A549 (cell line): ENCODE measurements around the gene GLCE. TPM values are rescaled to one million over a fixed set of nuclear protein-coding genes. Genes with fewer than 3 reads are reported as not detected.
"Not testable (repeated sequence)": the region's sequence is repeated elsewhere in the genome, so short reads cannot be mapped to it uniquely, and the experiment has no call there.

Experiments used
- ATAC-seq, 2 experiments: fragments of 200-7000 bp in 1 of 2; fragments of >200 bp in 1 of 2; cut with Nextera tagmentation in 1 of 2; cut with Tn5 transposase in 1 of 2; 3 replicates each; pipeline versions ENCODE4 v1.8.0 to v1.9.1; 2018 to 2020; ENCODE audit warnings: mild to moderate bottlenecking in 1 of 2, moderate library complexity in 1 of 2
- CTCF ChIA-PET: fragments of 300-600 bp; sonication (Branson Sonifier 250); formaldehyde crosslinking; extraction: SDS; loops from one replicate; lab custom pipeline; 2021; ENCODE audit warnings: antibody characterized with exemption, inconsistent platforms; lab: Yijun Ruan, JAX
- POLR2A ChIA-PET: fragments of 350-600 bp; formaldehyde crosslinking; extraction: SDS; loops from one replicate; lab custom pipeline; 2021; ENCODE audit warnings: antibody characterized with exemption, inconsistent platforms; lab: Yijun Ruan, JAX
- DNase-seq, 2 experiments: peaks; one replicate each; pipeline versions ENCODE4 v3.0.0 to v3.0.0-alpha.2; 2011 to 2016; ENCODE audit warnings: low read depth in 1 of 2, low spot score in 1 of 2
- FAIRE-seq: peaks from 2 replicates; lab custom pipeline; 2011; peaks lifted over from hg19 to GRCh38; lab: Jason Lieb, UNC
- H3K27ac ChIP-seq, 2 experiments: fragments of >200 bp; sonication (Bioruptor Twin); formaldehyde crosslinking; 3 replicates each; pipeline ENCODE4 v1.5.1; 2016 to 2017
- H3K4me1 ChIP-seq: fragments of >200 bp; sonication (Bioruptor Twin); formaldehyde crosslinking; 3 replicates; pipeline ENCODE4 v1.6.1; 2016
- H3K4me2 ChIP-seq: fragments of >200 bp; sonication (Bioruptor Twin); formaldehyde crosslinking; 3 replicates; pipeline ENCODE4 v1.6.1; 2016
- H3K4me3 ChIP-seq: fragments of >200 bp; sonication (Bioruptor Twin); formaldehyde crosslinking; 3 replicates; pipeline ENCODE4 v1.5.1; 2016
- H3K9me3 ChIP-seq: fragments of >200 bp; sonication (Bioruptor Twin); formaldehyde crosslinking; 3 replicates; pipeline ENCODE4 v1.6.1; 2016
- BHLHE40 ChIP-seq: IDR thresholded peaks from 2 replicates; pipeline ENCODE4 v1.6.1; 2012; ENCODE audit warnings: low read depth, low read length, inconsistent platforms
- CHD2 ChIP-seq: fragments of 150-350 bp; IDR thresholded peaks from 2 replicates; pipeline ENCODE4 v1.6.1; 2014; ENCODE audit warnings: low read length; ENCODE audit not compliant: partially characterized antibody
- EHMT2 ChIP-seq: fragments of 200-600 bp; sonication (generic); IDR thresholded peaks from 2 replicates; pipeline ENCODE4 v1.6.1; 2016; ENCODE audit warnings: antibody characterized with exemption, low read depth, mild to moderate bottlenecking, moderate library complexity
- FOSL2 ChIP-seq, 2 experiments: fragments of 450-650 bp in 1 of 2; fragments of >200 bp in 1 of 2; sonication (Bioruptor Twin) in 1 of 2; formaldehyde crosslinking; IDR thresholded peaks; 2 replicates each; pipeline versions ENCODE4 v1.5.0 to v1.6.1; 2016 to 2020; ENCODE audit warnings: mild to moderate bottlenecking in 1 of 2, moderate library complexity in 1 of 2
- FOXS1 ChIP-seq: fragments of 250-450 bp; sonication (Bioruptor Pico); IDR thresholded peaks from 2 replicates; pipeline ENCODE4 v1.5.0; 2020; ENCODE audit warnings: mild to moderate bottlenecking, moderate library complexity
- HDAC2 ChIP-seq: fragments of 200-600 bp; sonication (generic); IDR thresholded peaks from 2 replicates; pipeline ENCODE4 v1.6.1; 2016
- HMGXB4 ChIP-seq: fragments of 250-450 bp; sonication (Bioruptor Pico); IDR thresholded peaks from 2 replicates; pipeline ENCODE4 v1.5.0; 2021; ENCODE audit warnings: mild to moderate bottlenecking, moderate library complexity, borderline replicate concordance
- HOXA7 ChIP-seq: fragments of 250-450 bp; sonication (Bioruptor Pico); IDR thresholded peaks from 2 replicates; pipeline ENCODE4 v1.5.0; 2020; ENCODE audit warnings: mild to moderate bottlenecking, moderate library complexity
- HOXB13 ChIP-seq: fragments of 250-450 bp; sonication (Bioruptor Pico); IDR thresholded peaks from 2 replicates; pipeline ENCODE4 v1.5.0; 2020; ENCODE audit warnings: low read depth, mild to moderate bottlenecking, moderate library complexity
- JUN ChIP-seq, 2 experiments: fragments of >200 bp; sonication (Bioruptor Twin); formaldehyde crosslinking; IDR thresholded peaks; 2 replicates in 1 of 2; 3 replicates in 1 of 2; pipeline ENCODE4 v1.6.1; 2016 to 2017
- KDM5A ChIP-seq: fragments of 200-600 bp; sonication (generic); IDR thresholded peaks from 2 replicates; pipeline ENCODE4 v1.6.1; 2016; ENCODE audit warnings: antibody characterized with exemption, mild to moderate bottlenecking
- NPAS2 ChIP-seq: fragments of 250-450 bp; sonication (Bioruptor Pico); IDR thresholded peaks from 2 replicates; pipeline ENCODE4 v1.8.0; 2022; ENCODE audit warnings: mild to moderate bottlenecking, moderate library complexity, borderline replicate concordance
- NR3C1 ChIP-seq: fragments of >200 bp; sonication (Bioruptor Twin); formaldehyde crosslinking; IDR thresholded peaks from 3 replicates; pipeline ENCODE4 v1.6.1; 2017
- POLR2A ChIP-seq: IDR thresholded peaks from 2 replicates; pipeline ENCODE4 v1.6.1; 2012; ENCODE audit warnings: mild to moderate bottlenecking, low read length
- POLR2AphosphoS2 ChIP-seq: conservative IDR thresholded peaks from 2 replicates; pipeline ENCODE4 v1.6.1; 2012; ENCODE audit warnings: low read length, improper control_type of control experiment, inconsistent platforms
- RCOR1 ChIP-seq: fragments of 150-350 bp; IDR thresholded peaks from 2 replicates; pipeline ENCODE4 v1.6.1; 2014; ENCODE audit warnings: antibody characterized with exemption, low read length, low read depth
- SREBF2 ChIP-seq: fragments of 450-650 bp; IDR thresholded peaks from 2 replicates; pipeline ENCODE4 v1.6.1; 2014; ENCODE audit warnings: mild to moderate bottlenecking, moderate library complexity
- TFCP2L1 ChIP-seq: fragments of 250-450 bp; sonication (Bioruptor Pico); IDR thresholded peaks from 2 replicates; pipeline ENCODE4 v1.5.0; 2021; ENCODE audit warnings: mild to moderate bottlenecking
- TP53 ChIP-seq: fragments of 250-450 bp; sonication (Bioruptor Pico); IDR thresholded peaks from 2 replicates; pipeline ENCODE4 v1.5.0; 2021; ENCODE audit warnings: mild to moderate bottlenecking, moderate library complexity
- ZSCAN20 ChIP-seq: fragments of 250-450 bp; sonication (Bioruptor Pico); IDR thresholded peaks from 2 replicates; pipeline ENCODE4 v1.8.0; 2022; ENCODE audit warnings: mild to moderate bottlenecking, moderate library complexity
- WGBS: methylation state at CpG from one replicate; pipeline ENCODE4 v1.1.6; 2017; ENCODE audit errors: missing lambda C conversion rate; 5-methylcytosine and 5-hydroxymethylcytosine counted together
- polyA plus RNA-seq, 4 experiments: library from polyadenylated mRNA; depleted of rRNA in 3 of 4; stranded (reverse); fragments of >200 nt; fragmentation: RNase III in 1 of 4; extraction: RNeasy Plus Mini Kit Qiagen cat#74134 plus additional on column Dnase treatment in 1 of 4; gene quantifications; 2 replicates in 3 of 4; 3 replicates in 1 of 4; pipeline ENCODE4 v1.2.3, GENCODE V29; 2011 to 2017
- TF ChIP-seq, protein P1 (sequence below): fragments of 250-450 bp; sonication (Bioruptor Pico); IDR thresholded peaks from 2 replicates; pipeline ENCODE4 v1.5.0; 2020; ENCODE audit warnings: low read depth, mild to moderate bottlenecking, moderate library complexity

GLCE gene
- polyA plus RNA-seq, 2 of the 4 experiments (the other 2 are of a cell fraction), result 19.6 to 41.8 TPM

DNA sequence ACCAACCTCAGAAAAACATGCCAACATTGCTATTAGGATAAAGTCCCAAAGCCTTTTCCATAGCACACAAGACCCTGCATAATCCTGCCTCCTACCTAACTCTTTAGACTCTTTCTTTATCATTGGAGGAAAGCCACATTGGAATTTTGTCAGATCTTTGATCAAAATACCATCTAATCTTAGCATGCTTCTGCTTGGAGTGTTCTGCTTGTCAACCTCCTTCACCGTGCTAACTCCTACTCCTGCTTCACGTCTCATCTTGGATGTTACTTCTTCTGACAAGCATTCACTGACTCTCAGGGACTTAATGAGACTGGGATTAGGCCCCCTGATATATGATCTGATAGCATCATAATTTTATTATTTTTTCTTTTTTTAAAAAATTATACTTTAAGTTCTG lies 7.4 kb upstream of the GLCE start:
- Histone ChIP-seq H3K4me1 (peaks cover 10% of the 10 kb centered on the region), H3K27ac (no peak overlapping the region), H3K4me2 (no peak overlapping the region), H3K4me3 (no peak overlapping the region), H3K9me3 (no peaks in the 10 kb centered on the region)
- POLR2A ChIA-PET, result no interaction called here
- CTCF ChIA-PET, result interaction anchor here (0.5 to 1.7 kb wide), 3 partner anchors 71 to 472 kb away, joined by 3 to 7 read pairs (median 3); no protein-coding TSS in a partner anchor
- TF ChIP-seq FOSL2 (IDR thresholded peaks at IDR 0.05), result no peak
- TF ChIP-seq FOSL2 (CRISPR knock-in tag; IDR thresholded peaks at IDR 0.05), result no peak
- TF ChIP-seq HOXA7, result no peak
- no peak for TF ChIP-seq POLR2AphosphoS2
- no peak for TF ChIP-seq HMGXB4 (CRISPR knock-in tag)
- no peak for TF ChIP-seq FOXS1 (CRISPR knock-in tag)
- no peak for TF ChIP-seq TP53 (CRISPR knock-in tag)
- TF ChIP-seq, protein P1, sequence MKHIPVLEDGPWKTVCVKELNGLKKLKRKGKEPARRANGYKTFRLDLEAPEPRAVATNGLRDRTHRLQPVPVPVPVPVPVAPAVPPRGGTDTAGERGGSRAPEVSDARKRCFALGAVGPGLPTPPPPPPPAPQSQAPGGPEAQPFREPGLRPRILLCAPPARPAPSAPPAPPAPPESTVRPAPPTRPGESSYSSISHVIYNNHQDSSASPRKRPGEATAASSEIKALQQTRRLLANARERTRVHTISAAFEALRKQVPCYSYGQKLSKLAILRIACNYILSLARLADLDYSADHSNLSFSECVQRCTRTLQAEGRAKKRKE (CRISPR knock-in tag), result no peak
- TF ChIP-seq BHLHE40, result no peak
- no peak for TF ChIP-seq NR3C1
- TF ChIP-seq HDAC2, result no peak
- ATAC-seq (no peak), FAIRE-seq (no peak), DNase-seq (no peak)
- WGBS, result 87% methylated on average over 2 of the region's 2 CpGs

DNA sequence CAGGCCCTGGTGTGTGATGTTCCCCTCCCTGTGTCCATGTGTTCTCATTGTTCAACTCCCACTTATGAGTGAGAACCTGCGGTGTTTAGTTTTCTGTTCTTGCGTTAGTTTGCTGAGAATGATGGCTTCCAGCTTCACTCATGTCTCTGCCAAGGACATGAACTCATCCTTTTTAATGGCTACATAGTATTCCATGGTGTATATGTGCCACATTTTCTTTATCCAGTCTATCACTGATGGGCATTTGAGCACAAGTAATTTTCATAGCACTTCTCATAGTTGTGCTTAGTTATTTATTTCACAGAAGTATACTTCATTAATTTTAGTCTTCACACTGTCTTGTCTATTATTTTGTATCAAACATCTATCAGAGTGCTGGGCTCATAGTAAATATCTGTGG lies 6.8 kb upstream of the GLCE start:
- CTCF ChIA-PET, result interaction anchor here (0.5 to 1.3 kb wide), 4 partner anchors 47 to 258 kb away, joined by 3 to 5 read pairs (median 3); no protein-coding TSS in a partner anchor
- peaks cover 10% of the 10 kb centered on the region for H3K4me1 ChIP-seq
- H3K27ac ChIP-seq, H3K4me3 ChIP-seq, H3K4me2 ChIP-seq, ATAC-seq, FAIRE-seq, DNase-seq, POLR2A ChIA-PET, H3K9me3 ChIP-seq: not testable (repeated sequence)
- 79% methylated on average over 2 of the region's 2 CpGs for WGBS

- CTCF ChIA-PET, result interaction anchor here (0.5 to 5.7 kb wide), 6 partner anchors 8 to 257 kb away, joined by 3 to 36 read pairs (median 3); no protein-coding TSS in a partner anchor
- peaks cover 10% of the 10 kb centered on the region for H3K4me1 ChIP-seq
- POLR2A ChIA-PET, result no interaction called here
- DNase-seq (no peak), ATAC-seq (no peak), FAIRE-seq (no peak)
- H3K4me2 ChIP-seq, result no peak overlapping the region; the same call in 2 of the 3 replicates
- no peak for TF ChIP-seq NPAS2 (CRISPR knock-in tag)
- TF ChIP-seq SREBF2, result no peak
- TF ChIP-seq POLR2AphosphoS2, result no peak
- no peak for TF ChIP-seq HOXB13
- no peak for TF ChIP-seq EHMT2
- TF ChIP-seq JUN (IDR thresholded peaks at IDR 0.05), result no peak
- TF ChIP-seq TFCP2L1 (CRISPR knock-in tag), result no peak
- no peak for TF ChIP-seq RCOR1
- no peak for TF ChIP-seq KDM5A
- no peak for TF ChIP-seq ZSCAN20 (CRISPR knock-in tag)
- TF ChIP-seq POLR2A, result no peak
- no peak for TF ChIP-seq CHD2
- TF ChIP-seq FOSL2 (IDR thresholded peaks at IDR 0.05), result no peak
- no peak for TF ChIP-seq FOSL2 (CRISPR knock-in tag; IDR thresholded peaks at IDR 0.05)
- H3K27ac ChIP-seq, result no peak overlapping the region
- H3K4me3 ChIP-seq, result no peak overlapping the region
- H3K9me3 ChIP-seq, result no peaks in the 10 kb centered on the region
Measured at GRCh38 chr15:69154078-69154477, 6.4 kb upstream of the GLCE start.
